ENCODE data around the gene CARD10.

GRCh38 chr22:37517826-37518450, 1.3 kb downstream of the CARD10 start:
- TF ChIP-seq EP300 (IDR thresholded peaks at IDR 0.05; ENCODE audit: low read depth in 2 of 2, low read length in 2 of 2) (no peak), EP300 (CRISPR knock-in tag; IDR thresholded peaks at IDR 0.05; ENCODE audit: borderline replicate concordance) (no peak), ATRX (CRISPR knock-in tag; IDR thresholded peaks at IDR 0.05; ENCODE audit: borderline replicate concordance) (no peak), CTCF (CRISPR knock-in tag; IDR thresholded peaks at IDR 0.05) (no peak)

Data from HepG2 (cell line).